NCI-H460 (cell line): ENCODE data around the gene ADCY1. TPM values are rescaled to one million over a fixed set of nuclear protein-coding genes. Genes with fewer than 3 reads are reported as not detected.

Experiments
- DNase-seq: peaks from one replicate; pipeline ENCODE4 v3.0.0-alpha.2; 2016; ENCODE audit warnings: low read depth; ENCODE audit errors: extremely low read depth
- total RNA-seq: library from RNA; depleted of rRNA; stranded (reverse); fragments of >200 nt; shearing (Covaris generic); gene quantifications from 2 replicates; pipeline ENCODE4 v1.2.3, GENCODE V29; 2014

Gene ADCY1
- total RNA-seq, 1 experiment from 2014 or later = 2.3 TPM

- DNase-seq = no peak
Observed at GRCh38 chr7:45663167-45663921, 89.2 kb downstream of the ADCY1 start.

GRCh38 chr7:45663965-45664633 is 89.9 kb downstream of the ADCY1 start:
- no peak for DNase-seq

- DNase-seq = no peak
Observed at GRCh38 chr7:45665172-45665571, 91.0 kb downstream of the ADCY1 start.

- DNase-seq = no peak
Observed at GRCh38 chr7:45670227-45670626, 96.1 kb downstream of the ADCY1 start.

GRCh38 chr7:45670717-45671116 is 96.5 kb downstream of the ADCY1 start:
- no peak for DNase-seq

GRCh38 chr7:45677311-45677900 is 103.2 kb downstream of the ADCY1 start:
- no peak for DNase-seq

- DNase-seq = no peak
Observed at GRCh38 chr7:45679516-45679915, 105.3 kb downstream of the ADCY1 start.

- DNase-seq = no peak
Observed at GRCh38 chr7:45680776-45681175, 106.6 kb downstream of the ADCY1 start.

GRCh38 chr7:45681596-45682357 is 107.6 kb downstream of the ADCY1 start:
- no peak for DNase-seq

- no peak for DNase-seq
Observed at GRCh38 chr7:45682358-45682735, 108.2 kb downstream of the ADCY1 start.

- no peak for DNase-seq
Observed at GRCh38 chr7:45682836-45683555, 108.8 kb downstream of the ADCY1 start.

GRCh38 chr7:45683556-45684148 is 109.5 kb downstream of the ADCY1 start:
- no peak for DNase-seq

- no peak for DNase-seq
Observed at GRCh38 chr7:45684910-45685618, 110.9 kb downstream of the ADCY1 start.

GRCh38 chr7:45685619-45686240 is 111.6 kb downstream of the ADCY1 start:
- no peak for DNase-seq

GRCh38 chr7:45686441-45687184 is 112.4 kb downstream of the ADCY1 start:
- DNase-seq = no peak

GRCh38 chr7:45687185-45687560 is 113.0 kb downstream of the ADCY1 start:
- DNase-seq = no peak

- DNase-seq = no peak
Observed at GRCh38 chr7:45687721-45688120, 113.6 kb downstream of the ADCY1 start.

GRCh38 chr7:45688382-45688781 is 114.2 kb downstream of the ADCY1 start:
- no peak for DNase-seq
